Neutrophil (primary cell): ENCODE results near the gene RHOG.

Experiments used
- H3K27ac ChIP-seq: fragments of 200-600 bp; sonication (generic); 2 replicates; pipeline ENCODE4 v1.5.1; 2016; ENCODE audit warnings: mild to moderate bottlenecking, moderate library complexity
- H3K27me3 ChIP-seq: fragments of 200-600 bp; sonication (generic); 2 replicates; pipeline ENCODE4 v1.6.0; 2016; ENCODE audit warnings: mild to moderate bottlenecking
- H3K36me3 ChIP-seq: fragments of 200-600 bp; sonication (generic); 2 replicates; pipeline ENCODE4 v1.5.1; 2017
- H3K4me1 ChIP-seq, 2 experiments: fragments of 200-600 bp in 1 of 2; sonication (generic) in 1 of 2; 1 replicate in 1 of 2; 2 replicates in 1 of 2; pipeline versions ENCODE4 v1.5.1 to v1.6.1; 2013 to 2016; ENCODE audit warnings: low read depth in 1 of 2, low read length in 1 of 2, mild to moderate bottlenecking in 1 of 2, moderate library complexity in 1 of 2; ENCODE audit not compliant: control insufficient read depth in 1 of 2, insufficient read depth in 1 of 2
- H3K4me3 ChIP-seq, 2 experiments: fragments of 200-600 bp in 1 of 2; sonication (generic) in 1 of 2; 1 replicate in 1 of 2; 2 replicates in 1 of 2; pipeline ENCODE4 v1.5.1; 2013 to 2016; ENCODE audit warnings: low read depth in 1 of 2, low read length in 1 of 2, mild to moderate bottlenecking in 1 of 2, moderate library complexity in 1 of 2
- H3K9me3 ChIP-seq: fragments of 200-600 bp; sonication (generic); 2 replicates; pipeline ENCODE4 v1.5.1; 2016
- TF ChIP-seq, protein P1 (sequence below): fragments of 200-600 bp; sonication (generic); IDR thresholded peaks from 2 replicates; pipeline ENCODE4 v1.5.1; 2016; ENCODE audit warnings: antibody characterized with exemption

The RHOG gene

DNA sequence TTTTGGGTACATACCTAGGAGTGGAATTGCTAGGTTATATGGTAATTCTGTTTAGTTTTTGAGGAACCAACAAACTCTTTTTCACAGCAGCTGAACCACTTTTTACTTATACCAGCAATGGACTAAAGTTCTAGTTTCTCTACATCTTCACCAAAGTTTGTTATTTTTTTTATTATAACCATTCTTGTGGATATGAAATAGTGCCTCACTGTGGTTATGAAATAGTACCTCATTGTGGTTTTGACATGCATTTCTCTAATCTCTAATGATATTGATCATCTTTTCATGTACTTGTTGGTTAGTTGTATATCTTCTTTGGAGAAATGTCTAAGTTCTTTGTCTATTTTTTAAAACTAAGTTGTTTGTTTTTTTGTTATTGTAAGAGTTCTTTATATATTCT is 41.9 kb upstream of the RHOG start:
- TF ChIP-seq, protein P1, sequence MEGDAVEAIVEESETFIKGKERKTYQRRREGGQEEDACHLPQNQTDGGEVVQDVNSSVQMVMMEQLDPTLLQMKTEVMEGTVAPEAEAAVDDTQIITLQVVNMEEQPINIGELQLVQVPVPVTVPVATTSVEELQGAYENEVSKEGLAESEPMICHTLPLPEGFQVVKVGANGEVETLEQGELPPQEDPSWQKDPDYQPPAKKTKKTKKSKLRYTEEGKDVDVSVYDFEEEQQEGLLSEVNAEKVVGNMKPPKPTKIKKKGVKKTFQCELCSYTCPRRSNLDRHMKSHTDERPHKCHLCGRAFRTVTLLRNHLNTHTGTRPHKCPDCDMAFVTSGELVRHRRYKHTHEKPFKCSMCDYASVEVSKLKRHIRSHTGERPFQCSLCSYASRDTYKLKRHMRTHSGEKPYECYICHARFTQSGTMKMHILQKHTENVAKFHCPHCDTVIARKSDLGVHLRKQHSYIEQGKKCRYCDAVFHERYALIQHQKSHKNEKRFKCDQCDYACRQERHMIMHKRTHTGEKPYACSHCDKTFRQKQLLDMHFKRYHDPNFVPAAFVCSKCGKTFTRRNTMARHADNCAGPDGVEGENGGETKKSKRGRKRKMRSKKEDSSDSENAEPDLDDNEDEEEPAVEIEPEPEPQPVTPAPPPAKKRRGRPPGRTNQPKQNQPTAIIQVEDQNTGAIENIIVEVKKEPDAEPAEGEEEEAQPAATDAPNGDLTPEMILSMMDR: no peak
- peaks cover 82 to 88% of the 10 kb centered on the region in 2 experiments for H3K4me1 ChIP-seq
- H3K27me3 ChIP-seq: no peaks in the 10 kb centered on the region
- H3K36me3 ChIP-seq: no peaks in the 10 kb centered on the region
- no peaks in the 10 kb centered on the region for H3K9me3 ChIP-seq
- H3K27ac ChIP-seq: peak overlapping the region; percentile 45
- H3K4me3 ChIP-seq: no peak overlapping the region

DNA sequence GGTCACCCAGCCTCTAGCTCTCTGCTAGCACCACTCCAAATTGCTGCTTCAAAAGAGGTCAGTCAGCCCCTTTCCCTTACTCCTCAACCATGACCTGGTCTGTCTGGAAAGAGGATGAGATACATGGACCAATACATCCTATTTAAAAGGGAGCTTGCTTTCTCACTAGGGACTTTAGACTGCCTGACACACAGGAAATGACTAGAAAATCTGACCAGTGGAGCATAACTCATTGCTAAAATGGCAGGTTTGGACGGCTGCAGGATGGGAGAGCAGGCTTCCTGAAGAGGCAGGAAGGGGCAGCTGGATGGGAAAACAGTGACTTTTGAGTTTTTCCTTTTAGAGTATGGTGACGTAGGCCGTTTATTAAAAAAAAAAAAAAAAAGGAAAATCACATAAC is 40.0 kb upstream of the RHOG start:
- Histone ChIP-seq H3K27ac (peak overlapping the region; percentile 82), H3K4me1 (peaks cover 69 to 88% of the 10 kb centered on the region in 2 experiments)

DNA sequence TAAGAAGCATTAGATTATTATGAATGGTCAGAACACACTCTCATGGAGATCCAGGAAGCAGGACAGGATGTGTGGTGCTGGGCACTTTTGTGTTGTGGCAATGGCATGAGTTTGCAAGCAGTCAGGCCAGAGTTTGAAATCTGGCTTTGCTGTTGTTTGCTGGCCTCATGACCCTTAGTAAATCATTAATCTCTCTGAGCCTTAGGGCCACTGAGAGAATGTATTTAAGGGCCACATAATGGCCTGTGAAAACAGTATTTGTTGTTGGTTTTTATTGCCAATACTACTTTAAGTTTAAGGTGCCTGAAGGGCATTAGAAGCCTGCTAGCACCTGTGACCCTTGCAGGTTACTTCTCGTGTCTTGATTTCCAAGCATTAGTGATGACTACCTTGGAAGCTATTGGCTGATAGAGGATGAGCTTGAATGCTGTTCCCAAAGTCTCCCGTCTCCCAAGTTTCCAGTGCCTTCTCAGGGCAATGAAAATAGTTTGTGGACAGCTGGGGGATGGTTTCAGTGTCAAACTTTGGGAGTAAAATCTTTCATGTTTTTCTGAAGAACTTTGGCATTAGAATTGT is 39.3 kb upstream of the RHOG start:
- H3K27me3 ChIP-seq: no peaks in the 10 kb centered on the region
- no peaks in the 10 kb centered on the region for H3K36me3 ChIP-seq
- H3K4me3 ChIP-seq: peak overlapping the region in 1 of 2 experiments; percentile 7
- no peaks in the 10 kb centered on the region for H3K9me3 ChIP-seq
- TF ChIP-seq, protein P1: no peak
- peaks cover 66 to 92% of the 10 kb centered on the region in 2 experiments for H3K4me1 ChIP-seq
- peak overlapping the region; percentile 82 for H3K27ac ChIP-seq

More for the DNA sequence above, 40.0 kb upstream of the RHOG start:
- TF ChIP-seq, protein P1: no peak
- H3K9me3 ChIP-seq: no peaks in the 10 kb centered on the region
- H3K36me3 ChIP-seq: no peaks in the 10 kb centered on the region
- H3K27me3 ChIP-seq: no peaks in the 10 kb centered on the region
- peak overlapping the region in 1 of 2 experiments; percentile 3 for H3K4me3 ChIP-seq

DNA sequence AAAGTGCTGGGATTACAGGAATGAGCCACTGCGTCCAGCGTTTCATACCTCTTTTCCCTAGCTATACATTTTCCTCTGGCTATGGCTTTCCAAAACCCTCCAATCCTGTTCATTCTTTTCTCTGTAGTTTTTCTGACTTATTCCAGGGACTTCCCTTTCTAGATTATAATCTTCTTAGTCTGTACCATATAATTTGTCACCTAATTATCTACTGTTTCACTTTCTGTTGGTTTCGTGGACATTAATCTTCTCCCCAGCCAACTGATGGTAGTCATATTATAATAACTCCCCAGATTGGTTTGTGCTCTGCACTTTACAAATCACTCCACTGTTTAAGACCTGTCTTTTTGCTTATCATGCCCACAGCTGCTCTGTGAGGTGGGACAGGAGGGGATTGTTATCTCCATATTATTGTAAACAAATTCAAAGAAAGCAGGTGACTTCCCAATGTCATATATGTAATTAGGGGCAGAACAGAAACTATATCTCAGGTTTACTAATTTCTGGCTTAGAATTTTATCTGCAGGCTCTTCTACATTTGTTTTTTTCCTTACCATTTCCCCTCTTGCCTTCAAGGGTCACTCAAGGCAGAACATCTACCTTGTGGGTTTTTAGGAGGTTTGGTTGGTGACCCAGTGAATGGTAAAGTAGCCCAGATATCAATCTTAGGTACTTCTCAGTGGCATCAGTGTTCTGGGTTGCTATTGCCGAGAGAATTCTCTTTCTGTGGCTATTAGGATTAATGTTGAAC is 38.6 kb upstream of the RHOG start:
- Histone ChIP-seq H3K27ac (peak overlapping the region; percentile 82), H3K4me3 (no peak overlapping the region), H3K9me3 (no peaks in the 10 kb centered on the region), H3K4me1 (peaks cover 62 to 90% of the 10 kb centered on the region in 2 experiments), H3K27me3 (no peaks in the 10 kb centered on the region), H3K36me3 (no peaks in the 10 kb centered on the region)
- TF ChIP-seq, protein P1: no peak

DNA sequence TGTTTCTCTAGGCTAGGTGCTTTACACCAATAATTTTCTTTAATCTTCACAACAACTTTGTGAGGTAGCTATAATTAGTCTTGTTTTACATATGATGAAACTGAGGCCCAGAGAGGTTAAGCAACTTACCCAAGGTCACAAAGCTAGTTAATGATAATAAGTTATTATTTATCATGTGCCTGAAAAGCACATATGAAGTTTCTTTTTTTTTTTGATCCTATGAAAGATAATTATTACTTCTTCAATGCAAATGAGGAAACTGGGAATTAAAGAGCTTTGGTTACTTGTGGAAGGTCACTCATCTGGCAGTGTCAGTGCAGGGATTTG is 37.5 kb upstream of the RHOG start:
- Histone ChIP-seq H3K4me3 (no peak overlapping the region), H3K27ac (peak overlapping the region; percentile 82), H3K4me1 (peaks cover 62 to 88% of the 10 kb centered on the region in 2 experiments), H3K9me3 (no peaks in the 10 kb centered on the region), H3K27me3 (no peaks in the 10 kb centered on the region), H3K36me3 (no peaks in the 10 kb centered on the region)
- TF ChIP-seq, protein P1: no peak
